Measurements from ENCODE around the gene NR2F2.

- TF ChIP-seq TAF1 (IDR thresholded peaks at IDR 0.05; ENCODE audit: borderline replicate concordance, low read depth, low read length) (no peak), RAD21 (IDR thresholded peaks at IDR 0.05; ENCODE audit: low read length) (no peak), MEF2A (IDR thresholded peaks at IDR 0.05; ENCODE audit: borderline replicate concordance, low read depth) (no peak), GATA2 (CRISPR knock-in tag; IDR thresholded peaks at IDR 0.05) (no peak), CTCF (IDR thresholded peaks at IDR 0.05) (no peak), CHD2 (IDR thresholded peaks at IDR 0.05; ENCODE audit: low read length, partially characterized antibody) (no peak), EZH2phosphoT487 (IDR thresholded peaks at IDR 0.05; ENCODE audit: borderline replicate concordance, low read depth) (no peak), POLR2AphosphoS5 (IDR thresholded peaks at IDR 0.05; ENCODE audit: low read depth, low read length) (no peak)
Measured at GRCh38 chr15:96340348-96340597, 9.8 kb downstream of the NR2F2 start.
